ENCODE measurements around the gene TMC1. TPM values are rescaled to one million over a fixed set of nuclear protein-coding genes. Genes with fewer than 3 reads are reported as not detected.

The TMC1 gene
- total and polyA plus RNA-seq, 10 of the 15 experiments (the other 5 are each of a cell fraction or from before 2014, with no cell fraction given) = 0.06 to 0.94 (median 0.40) TPM; not detected in 1

GRCh38 chr9:72656021-72656420 lies 134.6 kb downstream of the TMC1 start:
- DNase-seq (ENCODE audit: low read depth, low spot score) (no peak), FAIRE-seq (no peak), ATAC-seq (no peak)
- Histone ChIP-seq H3K4me1 (ENCODE audit: control insufficient read depth, insufficient read depth, low read length) (no peaks in the 10 kb centered on the region), H3K36me3 (ENCODE audit: control insufficient read depth in 2 of 2, insufficient read depth in 2 of 2, low read length in 1 of 2) (no peaks in the 10 kb centered on the region), H4K20me1 (ENCODE audit: control insufficient read depth, insufficient read depth) (no peaks in the 10 kb centered on the region), H3K9ac (ENCODE audit: control insufficient read depth, insufficient read depth, low read length) (no peak overlapping the region), H3K4me2 (ENCODE audit: control insufficient read depth, insufficient read depth) (no peak overlapping the region), H3K27me3 (replicated peaks in 1 of 2; ENCODE audit: control insufficient read depth in 2 of 2, insufficient read depth in 2 of 2, low read length in 1 of 2) (peaks cover 0 to 3% of the 10 kb centered on the region in 2 experiments; a peak in 1 of 4 replicates), H3K27ac (ENCODE audit: control insufficient read depth, insufficient read depth) (no peak overlapping the region), H2AFZ (ENCODE audit: control insufficient read depth, low read depth, low read length) (no peak overlapping the region), H3K4me3 (no peak overlapping the region), H3K79me2 (ENCODE audit: control insufficient read depth, insufficient read depth, low read length) (no peaks in the 10 kb centered on the region), H3K9me3 (replicated peaks; ENCODE audit: control insufficient read depth, insufficient read depth, low read length) (no peaks in the 10 kb centered on the region)
- WGBS (ENCODE audit: insufficient coverage, insufficient replicate concordance, low lambda C conversion rate, missing lambda C conversion rate) = 70% methylated on average over 12 of the region's 12 CpGs
- BruUV-seq (replicated peaks) = no TSS peak
- POLR2A ChIA-PET = no interaction called here
- intact Hi-C loops (cut with micrococcal nuclease; ENCODE audit: unreplicated experiment) (no loop called here), in situ Hi-C loops (cut with MboI) (no loop called here)
- no peak for TF ChIP-seq NR2C1 (IDR thresholded peaks at IDR 0.05)
- no peak for TF ChIP-seq IRF5 (IDR thresholded peaks at IDR 0.05; ENCODE audit: borderline replicate concordance)
- no peak for TF ChIP-seq TBL1XR1 (IDR thresholded peaks at IDR 0.05; ENCODE audit: low read depth, low read length)
- no peak for TF ChIP-seq STAT3 (IDR thresholded peaks at IDR 0.05; ENCODE audit: low read depth, low read length)
- TF ChIP-seq CHD4 (IDR thresholded peaks at IDR 0.05) = no peak
- no peak for TF ChIP-seq EP300 (IDR thresholded peaks at IDR 0.05; ENCODE audit: borderline replicate concordance in 1 of 2, control insufficient read depth in 1 of 2, low read depth in 2 of 2, low read length in 2 of 2)
- TF ChIP-seq TCF7 (IDR thresholded peaks at IDR 0.05; ENCODE audit: borderline replicate concordance) = no peak
- no peak for TF ChIP-seq ZSCAN29 (IDR thresholded peaks at IDR 0.05)
- no peak for TF ChIP-seq ATF7 (IDR thresholded peaks at IDR 0.05; ENCODE audit: low read depth)
- TF ChIP-seq POLR2AphosphoS5 (IDR thresholded peaks at IDR 0.05; ENCODE audit: low read length) = no peak
- TF ChIP-seq MXI1 (IDR thresholded peaks at IDR 0.05; ENCODE audit: low read depth, low read length) = no peak
- no peak for TF ChIP-seq BACH1 (IDR thresholded peaks at IDR 0.05; ENCODE audit: borderline replicate concordance)
- TF ChIP-seq EZH2 (IDR thresholded peaks at IDR 0.05; ENCODE audit: borderline replicate concordance, control insufficient read depth, low read depth, low read length) = no peak
- TF ChIP-seq ZBTB40 (IDR thresholded peaks at IDR 0.05; ENCODE audit: borderline replicate concordance) = no peak
- RAD21 ChIA-PET (ENCODE audit: unreplicated experiment) = no interaction called here
- CTCF ChIA-PET = interaction anchor here (0.7 kb wide), 1 partner anchor 1765 kb away, joined by 3 read pairs; no protein-coding TSS in a partner anchor
- SMC1A ChIA-PET (ENCODE audit: uncharacterized antibody, unreplicated experiment) = no interaction called here

Measured in GM12878 (cell line).